Parathyroid adenoma (tissue), 2 donors: Measurements from ENCODE around the gene NECTIN3.

ENCODE experiments used
- H2AFZ ChIP-seq: fragments of 300-600 bp; sonication (generic); one replicate; pipeline ENCODE4 v1.7.0; 2017; ENCODE audit warnings: antibody characterized with exemption, mild to moderate bottlenecking
- H3K27ac ChIP-seq: fragments of 300-600 bp; sonication (generic); one replicate; pipeline ENCODE4 v1.7.0; 2017
- H3K27me3 ChIP-seq: fragments of 300-600 bp; sonication (generic); one replicate; pipeline ENCODE4 v1.7.0; 2017; ENCODE audit warnings: low read length; ENCODE audit not compliant: control insufficient read depth, insufficient read depth
- H3K36me3 ChIP-seq: fragments of 300-600 bp; sonication (generic); one replicate; pipeline ENCODE4 v1.7.0; 2017; ENCODE audit warnings: low read length; ENCODE audit not compliant: control insufficient read depth, insufficient read depth
- H3K4me1 ChIP-seq: fragments of 300-600 bp; sonication (generic); one replicate; pipeline ENCODE4 v1.7.0; 2017; ENCODE audit warnings: control low read depth
- H3K4me2 ChIP-seq: fragments of 300-600 bp; sonication (generic); one replicate; pipeline ENCODE4 v1.7.0; 2017; ENCODE audit warnings: low read length
- H3K4me3 ChIP-seq: fragments of 300-600 bp; sonication (generic); one replicate; pipeline ENCODE4 v1.7.0; 2017; ENCODE audit warnings: low read depth, low read length
- H3K79me2 ChIP-seq: fragments of 300-600 bp; sonication (generic); one replicate; pipeline ENCODE4 v1.7.0; 2017; ENCODE audit warnings: control low read depth
- H3K9ac ChIP-seq: fragments of 300-600 bp; sonication (generic); one replicate; pipeline ENCODE4 v1.7.0; 2017; ENCODE audit warnings: mild to moderate bottlenecking
- H3K9me3 ChIP-seq: fragments of 300-600 bp; sonication (generic); one replicate; pipeline ENCODE4 v1.7.0; 2017; ENCODE audit warnings: low read length; ENCODE audit not compliant: control insufficient read depth
- CTCF ChIP-seq: fragments of 300-600 bp; sonication (generic); IDR thresholded peaks from one replicate; pipeline ENCODE4 v1.7.0; 2017; ENCODE audit warnings: antibody characterized with exemption, mild to moderate bottlenecking
- donor health status: primary hyperparathyroidism.

NECTIN3 gene

GRCh38 chr3:111047042-111047441, 24.6 kb upstream of the NECTIN3 start:
- no peak overlapping the region for H3K27ac ChIP-seq
- H2AFZ ChIP-seq, result no peak overlapping the region
- H3K4me3 ChIP-seq, result no peak overlapping the region
- no peaks in the 10 kb centered on the region for H3K9me3 ChIP-seq
- H3K79me2 ChIP-seq, result no peaks in the 10 kb centered on the region
- no peak overlapping the region for H3K9ac ChIP-seq
- no peaks in the 10 kb centered on the region for H3K27me3 ChIP-seq
- TF ChIP-seq CTCF, result no peak
- no peak overlapping the region for H3K4me2 ChIP-seq
- no peaks in the 10 kb centered on the region for H3K4me1 ChIP-seq
- no peaks in the 10 kb centered on the region for H3K36me3 ChIP-seq

- no peak overlapping the region for H3K4me3 ChIP-seq
- H3K36me3 ChIP-seq, result no peaks in the 10 kb centered on the region
- no peaks in the 10 kb centered on the region for H3K27me3 ChIP-seq
- no peak overlapping the region for H3K4me2 ChIP-seq
- H3K79me2 ChIP-seq, result no peaks in the 10 kb centered on the region
- H2AFZ ChIP-seq, result no peak overlapping the region
- TF ChIP-seq CTCF, result no peak
- H3K9ac ChIP-seq, result no peak overlapping the region
- H3K9me3 ChIP-seq, result no peaks in the 10 kb centered on the region
- no peak overlapping the region for H3K27ac ChIP-seq
- H3K4me1 ChIP-seq, result no peaks in the 10 kb centered on the region
These were observed 23.7 kb upstream of the NECTIN3 start for GRCh38 chr3:111047812-111048435.

- Histone ChIP-seq H3K4me2 (no peak overlapping the region), H3K79me2 (no peaks in the 10 kb centered on the region), H2AFZ (no peak overlapping the region), H3K4me3 (no peak overlapping the region), H3K9me3 (no peaks in the 10 kb centered on the region), H3K27me3 (no peaks in the 10 kb centered on the region), H3K9ac (no peak overlapping the region), H3K4me1 (no peaks in the 10 kb centered on the region), H3K27ac (no peak overlapping the region), H3K36me3 (no peaks in the 10 kb centered on the region)
- TF ChIP-seq CTCF, result no peak
These were observed 20.3 kb upstream of the NECTIN3 start for GRCh38 chr3:111051354-111051753.

GRCh38 chr3:111068574-111068973, 3.0 kb upstream of the NECTIN3 start:
- H3K4me2 ChIP-seq, result no peak overlapping the region
- no peaks in the 10 kb centered on the region for H3K27me3 ChIP-seq
- H3K4me3 ChIP-seq, result no peak overlapping the region
- no peak overlapping the region for H3K9ac ChIP-seq
- H3K4me1 ChIP-seq, result no peaks in the 10 kb centered on the region
- H3K36me3 ChIP-seq, result no peaks in the 10 kb centered on the region
- H2AFZ ChIP-seq, result no peak overlapping the region
- H3K27ac ChIP-seq, result no peak overlapping the region
- no peaks in the 10 kb centered on the region for H3K9me3 ChIP-seq
- no peaks in the 10 kb centered on the region for H3K79me2 ChIP-seq
- TF ChIP-seq CTCF, result no peak
